Liver (tissue), 9 donors: ENCODE results near the gene PADI3. TPM values are rescaled to one million over a fixed set of nuclear protein-coding genes. Genes with fewer than 3 reads are reported as not detected.
A peak's percentile ranks its signal among the peaks of the same experiment; 100 is the strongest.

Source experiments
- DNase-seq: peaks from one replicate; pipeline ENCODE4 v3.0.0-alpha.2; 2017; ENCODE audit warnings: low spot score
- H3K27ac ChIP-seq, 2 donors: one replicate each; pipeline ENCODE4 v1.7.0; 2013; ENCODE audit warnings: inconsistent platforms in 2 of 2, low read length in 2 of 2, control low read depth in 1 of 2, low read depth in 1 of 2, mild to moderate bottlenecking in 1 of 2
- H3K27me3 ChIP-seq, 4 donors: one replicate each; pipeline versions ENCODE4 v1.6.1 to v1.7.0; 2013; ENCODE audit warnings: low read length in 3 of 4, inconsistent platforms in 1 of 4, mild to moderate bottlenecking in 1 of 4, moderate library complexity in 1 of 4; ENCODE audit not compliant: control insufficient read depth in 4 of 4, insufficient read depth in 4 of 4
- H3K36me3 ChIP-seq, 4 donors: one replicate each; pipeline versions ENCODE4 v1.6.1 to v1.7.0; 2013; ENCODE audit warnings: low read length in 3 of 4, mild to moderate bottlenecking in 3 of 4, low read depth in 1 of 4, moderate library complexity in 1 of 4; ENCODE audit not compliant: control insufficient read depth in 4 of 4, insufficient read depth in 3 of 4
- H3K4me1 ChIP-seq, 4 donors: one replicate each; pipeline versions ENCODE4 v1.6.1 to v1.7.0; 2013; ENCODE audit warnings: low read length in 3 of 4, mild to moderate bottlenecking in 3 of 4, moderate library complexity in 1 of 4; ENCODE audit not compliant: control insufficient read depth in 4 of 4, insufficient read depth in 4 of 4
- H3K4me3 ChIP-seq, 3 donors: one replicate each; pipeline versions ENCODE4 v1.6.1 to v1.7.0; 2013; ENCODE audit warnings: low read length in 3 of 3, control low read depth in 1 of 3, low read depth in 1 of 3, mild to moderate bottlenecking in 1 of 3
- H3K9ac ChIP-seq, 2 donors: one replicate each; pipeline ENCODE4 v1.7.0; 2013; ENCODE audit warnings: low read length in 2 of 2, mild to moderate bottlenecking in 2 of 2, moderate library complexity in 2 of 2, control low read depth in 1 of 2, low read depth in 1 of 2
- H3K9me3 ChIP-seq, 4 donors: one replicate each; pipeline versions ENCODE4 v1.6.1 to v1.7.0; 2013; ENCODE audit warnings: low read length in 3 of 4; ENCODE audit not compliant: control insufficient read depth in 4 of 4
- ATF3 ChIP-seq: IDR thresholded peaks from 2 replicates; pipeline ENCODE4 v1.6.1; 2016; ENCODE audit warnings: antibody characterized with exemption
- CTCF ChIP-seq: fragments of 150-350 bp; IDR thresholded peaks from 2 replicates; pipeline ENCODE4 v1.5.1; 2017; ENCODE audit warnings: improper control_type of control experiment, low read depth, low read length; ENCODE audit not compliant: missing input control
- EGR1 ChIP-seq, 2 donors: IDR thresholded peaks; 2 replicates each; pipeline ENCODE4 v1.6.1; 2016 to 2018; ENCODE audit warnings: antibody characterized with exemption in 2 of 2, low read depth in 2 of 2
- FOXA1 ChIP-seq: IDR thresholded peaks from 2 replicates; pipeline ENCODE4 v1.6.1; 2016; ENCODE audit warnings: antibody characterized with exemption
- FOXA2 ChIP-seq: IDR thresholded peaks from 2 replicates; pipeline ENCODE4 v1.6.1; 2016; ENCODE audit warnings: antibody characterized with exemption
- HNF4A ChIP-seq, 2 donors: conservative IDR thresholded peaks; 2 replicates each; pipeline ENCODE4 v1.6.1; 2016; ENCODE audit warnings: antibody characterized with exemption in 2 of 2, mild to moderate bottlenecking in 2 of 2
- HNF4G ChIP-seq: IDR thresholded peaks from 2 replicates; pipeline ENCODE4 v1.6.1; 2016; ENCODE audit warnings: antibody characterized with exemption
- JUND ChIP-seq, 2 donors: IDR thresholded peaks; 2 replicates each; pipeline ENCODE4 v1.6.1; 2016; ENCODE audit warnings: antibody characterized with exemption in 2 of 2
- MAX ChIP-seq: IDR thresholded peaks from 2 replicates; pipeline ENCODE4 v1.6.1; 2016; ENCODE audit warnings: antibody characterized with exemption
- NR2F2 ChIP-seq: IDR thresholded peaks from 2 replicates; pipeline ENCODE4 v1.6.1; 2016; ENCODE audit warnings: antibody characterized with exemption
- RAD21 ChIP-seq, 2 donors: IDR thresholded peaks; 2 replicates each; pipeline ENCODE4 v1.6.1; 2016; ENCODE audit warnings: antibody characterized with exemption in 2 of 2, mild to moderate bottlenecking in 2 of 2
- REST ChIP-seq: IDR thresholded peaks from 2 replicates; pipeline ENCODE4 v1.6.1; 2016; ENCODE audit warnings: antibody characterized with exemption, mild to moderate bottlenecking
- RXRA ChIP-seq, 2 donors: IDR thresholded peaks; 2 replicates each; pipeline ENCODE4 v1.6.1; 2017 to 2018; ENCODE audit warnings: antibody characterized with exemption in 2 of 2, mild to moderate bottlenecking in 1 of 2
- SP1 ChIP-seq: IDR thresholded peaks from 2 replicates; pipeline ENCODE4 v1.6.1; 2018; ENCODE audit warnings: antibody characterized with exemption, mild to moderate bottlenecking
- TAF1 ChIP-seq: conservative IDR thresholded peaks from 2 replicates; pipeline ENCODE4 v1.6.1; 2016; ENCODE audit warnings: antibody characterized with exemption, mild to moderate bottlenecking
- YY1 ChIP-seq: IDR thresholded peaks from 2 replicates; pipeline ENCODE4 v1.6.1; 2016; ENCODE audit warnings: antibody characterized with exemption, mild to moderate bottlenecking
- ZBTB33 ChIP-seq: IDR thresholded peaks from 2 replicates; pipeline ENCODE4 v1.6.1; 2016; ENCODE audit warnings: antibody characterized with exemption
- WGBS: extraction: QIAGEN DNeasy Blood & Tissue Kit; methylation state at CpG from one replicate; pipeline ENCODE4 v1.1.7; 2013; 5-methylcytosine and 5-hydroxymethylcytosine counted together
- polyA plus RNA-seq, 2 donors: library from polyadenylated mRNA; stranded (reverse) in 1 of 2; unstranded in 1 of 2; fragments of 200-250 nt in 1 of 2; fragments of >200 nt in 1 of 2; fragmentation: Nextera tagmentation in 1 of 2; extraction: Ambion mirVana in 1 of 2; gene quantifications; one replicate each; pipeline versions ENCODE4 v1.2.1 to v1.2.3, GENCODE V29; 2013 to 2015
- total RNA-seq, 2 donors: library from RNA; depleted of rRNA; stranded (reverse); fragments of >200 nt; gene quantifications; one replicate each; pipeline ENCODE4 v1.2.3, GENCODE V29; 2014
- donor health status: healthy.
- donor health status: healthy.
- donor health status: healthy.
- donor health status: healthy.
- donor health status: healthy.

PADI3 gene
- total and polyA plus RNA-seq, 4 donors, result not detected

GRCh38 chr1:17304151-17304825 lies 55.4 kb downstream of the PADI3 start:
- no peaks in the 10 kb centered on the region for H3K36me3 ChIP-seq
- no peak for DNase-seq
- peaks cover 0 to 3% (median 0%) of the 10 kb centered on the region in 4 donors for H3K9me3 ChIP-seq
- H3K9ac ChIP-seq, result no peak overlapping the region
- H3K27ac ChIP-seq, result peak overlapping the region in 1 of 2 donors; percentile 3
- TF ChIP-seq ATF3 (no peak), MAX (no peak), YY1 (no peak), REST (no peak), ZBTB33 (no peak), CTCF (no peak), HNF4A (conservative IDR thresholded peaks at IDR 0.05) (no peak)
- WGBS, result 37% methylated on average over 6 of the region's 6 CpGs
- no peaks in the 10 kb centered on the region for H3K4me1 ChIP-seq
- H3K27me3 ChIP-seq, result peaks cover 0 to 3% (median 0%) of the 10 kb centered on the region in 4 donors
- H3K4me3 ChIP-seq, result no peak overlapping the region

GRCh38 chr1:17304826-17305175 lies 55.9 kb downstream of the PADI3 start:
- no peaks in the 10 kb centered on the region for H3K4me1 ChIP-seq
- DNase-seq, result no peak
- peaks cover 0 to 7% (median 0%) of the 10 kb centered on the region in 4 donors for H3K27me3 ChIP-seq
- 59% methylated on average over 6 of the region's 6 CpGs for WGBS
- no peak overlapping the region for H3K9ac ChIP-seq
- no peak overlapping the region for H3K4me3 ChIP-seq
- no peaks in the 10 kb centered on the region for H3K36me3 ChIP-seq
- no peak overlapping the region for H3K27ac ChIP-seq
- peaks cover 0 to 3% (median 0%) of the 10 kb centered on the region in 4 donors for H3K9me3 ChIP-seq
- TF ChIP-seq NR2F2 (no peak), MAX (no peak), TAF1 (no peak), ATF3 (no peak), HNF4A (conservative IDR thresholded peaks at IDR 0.05) (no peak), YY1 (no peak), RXRA (IDR thresholded peaks at IDR 0.05) (no peak), JUND (IDR thresholded peaks at IDR 0.05) (no peak), ZBTB33 (no peak), FOXA1 (no peak), REST (no peak), EGR1 (IDR thresholded peaks at IDR 0.05; ENCODE audit: low read depth in 2 of 2) (no peak), HNF4G (no peak), SP1 (no peak), FOXA2 (no peak), RAD21 (IDR thresholded peaks at IDR 0.05) (no peak)
